HUES48 (cell line): ENCODE results near the gene RHBDL1.

Source experiments
- H3K27ac ChIP-seq: one replicate; pipeline ENCODE4 v1.7.0; 2013; ENCODE audit warnings: low read depth, low read length, inconsistent platforms
- H3K27me3 ChIP-seq: 2 replicates; pipeline ENCODE4 v1.6.1; 2013; ENCODE audit warnings: mild to moderate bottlenecking, low read length; ENCODE audit not compliant: control insufficient read depth, insufficient read depth
- H3K36me3 ChIP-seq: 2 replicates; pipeline ENCODE4 v1.6.1; 2013; ENCODE audit warnings: low read length; ENCODE audit not compliant: control insufficient read depth, insufficient read depth
- H3K4me1 ChIP-seq: 2 replicates; pipeline ENCODE4 v1.6.1; 2013; ENCODE audit warnings: mild to moderate bottlenecking, low read length; ENCODE audit not compliant: control insufficient read depth, insufficient read depth
- H3K4me3 ChIP-seq: 2 replicates; pipeline ENCODE4 v1.5.1; 2013; ENCODE audit warnings: mild to moderate bottlenecking, low read depth, low read length
- H3K9ac ChIP-seq: 2 replicates; pipeline ENCODE4 v1.6.1; 2013; ENCODE audit warnings: mild to moderate bottlenecking, low read depth, low read length, moderate library complexity
- H3K9me3 ChIP-seq: 2 replicates; pipeline ENCODE4 v1.6.1; 2013; ENCODE audit warnings: low read length; ENCODE audit not compliant: control insufficient read depth, insufficient read depth

Gene RHBDL1

DNA sequence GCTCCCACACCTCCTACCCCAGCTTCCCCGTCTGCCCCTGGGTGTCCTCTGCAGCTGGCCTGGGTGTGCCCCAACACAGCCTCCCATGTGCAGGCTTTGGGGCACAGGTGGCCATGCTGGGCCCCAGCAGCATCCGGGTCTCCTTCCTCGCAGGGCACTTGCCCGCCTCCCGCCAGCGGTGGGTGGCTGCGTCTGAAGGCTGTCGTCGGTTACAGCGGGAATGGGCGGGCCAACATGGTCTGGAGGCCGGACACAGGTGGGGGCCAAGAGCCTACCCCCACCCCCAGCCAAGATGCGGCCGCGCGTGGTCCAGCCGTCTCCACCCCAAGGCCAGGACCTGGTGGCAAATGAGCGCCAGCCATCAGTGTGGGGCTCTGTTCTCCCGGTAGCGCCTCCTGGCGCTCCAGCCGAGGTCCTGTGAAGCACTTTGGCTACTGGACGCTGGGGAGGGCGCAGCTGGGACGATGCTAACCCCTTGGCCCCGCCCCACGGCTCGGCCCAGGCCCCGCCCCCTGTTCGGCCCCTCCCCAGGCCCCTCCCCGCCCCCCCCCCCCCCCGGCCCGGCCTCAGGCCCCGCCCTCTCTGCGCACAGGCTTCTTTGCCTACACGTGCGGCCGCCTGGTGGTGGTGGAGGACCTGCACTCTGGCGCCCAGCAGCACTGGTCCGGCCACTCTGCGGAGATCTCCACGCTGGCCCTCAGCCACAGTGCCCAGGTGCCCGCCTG, 14.8 kb upstream of the RHBDL1 start:
- Histone ChIP-seq H3K9ac (no peak overlapping the region), H3K4me3 (no peak overlapping the region), H3K36me3 (peaks cover 30% of the 10 kb centered on the region), H3K27me3 (no peaks in the 10 kb centered on the region), H3K27ac (no peak overlapping the region), H3K9me3 (no peaks in the 10 kb centered on the region), H3K4me1 (no peaks in the 10 kb centered on the region)

DNA sequence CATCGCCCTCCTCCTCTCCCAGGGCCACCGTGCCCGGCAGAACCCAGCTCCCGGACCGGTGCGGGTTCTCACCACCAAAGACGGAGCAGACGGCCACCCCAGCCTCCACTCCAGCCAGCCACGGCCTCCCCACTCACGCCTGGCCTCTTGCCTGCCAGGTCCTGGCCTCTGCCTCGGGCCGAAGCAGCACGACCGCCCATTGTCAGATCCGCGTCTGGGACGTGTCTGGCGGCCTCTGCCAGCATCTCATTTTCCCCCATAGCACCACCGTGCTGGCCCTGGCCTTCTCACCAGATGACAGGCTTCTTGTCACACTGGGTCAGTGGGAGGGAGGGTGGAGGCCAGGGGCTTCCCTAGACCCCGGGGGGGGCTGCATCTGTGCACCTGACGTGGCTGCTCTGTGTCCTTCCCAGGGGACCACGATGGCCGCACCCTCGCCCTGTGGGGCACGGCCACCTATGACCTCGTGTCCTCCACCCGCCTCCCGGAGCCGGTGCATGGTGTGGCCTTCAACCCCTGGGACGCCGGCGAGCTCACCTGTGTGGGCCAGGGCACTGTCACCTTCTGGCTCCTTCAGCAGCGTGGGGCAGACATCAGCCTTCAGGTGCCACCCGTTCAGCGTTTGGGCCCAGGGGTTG, 14.2 kb upstream of the RHBDL1 start:
- Histone ChIP-seq H3K27me3 (no peaks in the 10 kb centered on the region), H3K36me3 (peaks cover 28% of the 10 kb centered on the region)

GRCh38 chr16:662095-662494, 13.4 kb upstream of the RHBDL1 start:
- H3K4me3 ChIP-seq, result no peak overlapping the region
- H3K9me3 ChIP-seq, result no peaks in the 10 kb centered on the region
- H3K27me3 ChIP-seq, result no peaks in the 10 kb centered on the region
- H3K36me3 ChIP-seq, result peaks cover 30% of the 10 kb centered on the region
- no peak overlapping the region for H3K9ac ChIP-seq
- no peaks in the 10 kb centered on the region for H3K4me1 ChIP-seq
- H3K27ac ChIP-seq, result no peak overlapping the region

More for the DNA sequence above, 14.2 kb upstream of the RHBDL1 start:
- no peak overlapping the region for H3K9ac ChIP-seq
- H3K4me3 ChIP-seq, result no peak overlapping the region
- H3K4me1 ChIP-seq, result no peaks in the 10 kb centered on the region
- H3K27ac ChIP-seq, result no peak overlapping the region
- H3K9me3 ChIP-seq, result no peaks in the 10 kb centered on the region

- no peak overlapping the region for H3K27ac ChIP-seq
- no peak overlapping the region for H3K9ac ChIP-seq
- H3K4me1 ChIP-seq, result 0 out of 2 replicates have a peak, but pooled peaks cover 2% of the 10 kb centered on the region
- peaks cover 26% of the 10 kb centered on the region; the same call in 1 of the 2 replicates for H3K36me3 ChIP-seq
- no peaks in the 10 kb centered on the region for H3K9me3 ChIP-seq
- no peak overlapping the region for H3K4me3 ChIP-seq
- H3K27me3 ChIP-seq, result no peaks in the 10 kb centered on the region
Measured at GRCh38 chr16:662597-662996, 12.9 kb upstream of the RHBDL1 start.

GRCh38 chr16:666572-666971, 8.9 kb upstream of the RHBDL1 start:
- Histone ChIP-seq H3K27ac (no peak overlapping the region), H3K4me1 (0 out of 2 replicates have a peak, but pooled peaks cover 3% of the 10 kb centered on the region), H3K36me3 (peaks cover 36% of the 10 kb centered on the region), H3K27me3 (no peaks in the 10 kb centered on the region), H3K9me3 (no peaks in the 10 kb centered on the region), H3K4me3 (no peak overlapping the region), H3K9ac (no peak overlapping the region)

DNA sequence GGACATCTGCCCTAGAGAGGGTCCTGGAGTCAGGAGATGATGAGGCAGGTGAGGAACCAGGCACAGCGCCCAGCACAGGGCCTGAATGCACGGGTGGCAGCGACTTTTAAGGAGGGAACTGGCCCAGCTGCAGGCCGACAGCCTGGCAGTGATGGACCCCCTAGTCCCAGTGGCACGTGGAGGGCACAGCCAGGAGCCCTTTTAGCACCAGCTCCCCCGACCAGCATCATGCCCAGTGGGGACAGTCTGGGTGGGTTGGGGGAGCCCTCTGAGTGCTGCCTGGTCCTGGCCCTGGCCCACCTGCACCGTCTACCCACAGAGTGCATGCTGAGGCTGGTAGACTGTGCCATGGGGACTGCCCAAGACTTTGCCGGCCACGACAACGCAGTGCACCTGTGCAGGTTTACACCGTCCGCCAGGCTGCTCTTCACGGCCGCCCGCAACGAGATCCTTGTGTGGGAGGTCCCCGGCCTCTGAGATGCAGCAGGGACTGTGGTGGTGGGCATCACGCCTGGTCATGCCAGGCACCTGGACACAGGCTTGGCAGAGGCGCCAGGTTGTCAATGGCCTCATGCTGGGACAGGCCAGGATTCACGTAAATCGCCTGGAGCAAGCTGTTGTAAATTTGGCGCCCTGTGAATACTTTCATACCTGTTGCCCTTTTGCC, 8.2 kb upstream of the RHBDL1 start:
- Histone ChIP-seq H3K27me3 (no peaks in the 10 kb centered on the region), H3K36me3 (peaks cover 42% of the 10 kb centered on the region), H3K9ac (0 out of 2 replicates have a peak overlapping the region, but pooled peaks have one; percentile 1), H3K27ac (peak overlapping the region; percentile 32), H3K9me3 (no peaks in the 10 kb centered on the region), H3K4me1 (0 out of 2 replicates have a peak, but pooled peaks cover 3% of the 10 kb centered on the region), H3K4me3 (no peak overlapping the region; the same call in 1 of the 2 replicates)

DNA sequence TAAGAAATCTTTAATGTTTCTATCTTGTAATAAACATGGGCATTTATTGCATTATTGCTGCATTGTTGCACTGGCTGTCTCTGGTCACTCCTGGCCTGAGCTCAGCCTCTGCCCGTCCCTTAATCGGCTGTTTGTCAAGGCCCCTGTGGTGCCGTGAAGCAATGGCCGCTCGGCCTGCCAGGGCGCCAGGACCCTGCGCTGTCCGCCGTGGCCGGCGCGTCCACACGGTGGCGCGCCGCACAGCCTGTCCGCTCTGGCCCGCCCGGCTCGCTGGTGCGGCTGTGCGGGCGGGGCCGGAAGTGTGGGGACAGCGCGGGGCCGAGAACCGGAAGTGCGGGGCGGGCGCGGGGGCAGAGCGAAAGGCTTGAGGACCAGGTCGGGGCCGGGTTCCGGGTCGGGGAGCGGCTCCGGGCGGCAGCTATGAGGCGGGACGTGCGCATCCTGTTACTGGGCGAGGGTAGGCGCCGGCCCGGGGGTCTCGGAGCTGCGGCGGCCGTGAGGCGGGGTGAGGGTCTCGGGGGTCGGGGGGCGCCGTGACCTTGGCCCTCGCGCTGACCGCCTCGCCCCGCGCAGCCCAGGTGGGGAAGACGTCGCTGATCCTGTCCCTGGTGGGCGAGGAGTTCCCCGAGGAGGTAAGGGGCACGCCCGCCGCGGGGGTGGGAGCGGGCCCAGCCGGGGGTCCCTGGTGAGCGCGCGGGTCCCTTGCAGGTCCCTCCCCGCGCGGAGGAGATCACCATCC, 7.5 kb upstream of the RHBDL1 start, which contains the start of gene RHOT2:
RHOT2 (plus strand) TSS at position 353 of the 739 bp plus-strand sequence; CDS start at position 421, 68 bp downstream.
- peak within 1 kb of the TSS; percentile 87 for H3K4me3 ChIP-seq
- H3K27ac ChIP-seq, result peak within 1 kb of the TSS; percentile 42
- H3K4me1 ChIP-seq, result 0 out of 2 replicates have a peak, but pooled peaks cover 3% of the 10 kb centered on the region
- H3K9me3 ChIP-seq, result no peaks in the 10 kb centered on the region
- H3K9ac ChIP-seq, result peak within 1 kb of the TSS; percentile 51; the same call in 1 of the 2 replicates
- no peaks in the 10 kb centered on the region for H3K27me3 ChIP-seq
- peaks cover 43% of the 10 kb centered on the region for H3K36me3 ChIP-seq

- Histone ChIP-seq H3K9me3 (no peaks in the 10 kb centered on the region), H3K9ac (peak overlapping the region; percentile 51; the same call in 1 of the 2 replicates), H3K27me3 (no peaks in the 10 kb centered on the region), H3K27ac (peak overlapping the region; percentile 42), H3K4me3 (peak overlapping the region; percentile 87), H3K36me3 (peaks cover 50% of the 10 kb centered on the region), H3K4me1 (0 out of 2 replicates have a peak, but pooled peaks cover 3% of the 10 kb centered on the region)
Measured at GRCh38 chr16:668519-669171, 6.8 kb upstream of the RHBDL1 start.

- Histone ChIP-seq H3K4me3 (no peak overlapping the region), H3K27ac (no peak overlapping the region), H3K9me3 (no peaks in the 10 kb centered on the region), H3K36me3 (peaks cover 57% of the 10 kb centered on the region), H3K4me1 (0 out of 2 replicates have a peak, but pooled peaks cover 6% of the 10 kb centered on the region), H3K9ac (no peak overlapping the region), H3K27me3 (no peaks in the 10 kb centered on the region)
Measured at GRCh38 chr16:669666-670065, 5.8 kb upstream of the RHBDL1 start.
